ENCODE data around the gene USP3. TPM values are rescaled to one million over a fixed set of nuclear protein-coding genes. Genes with fewer than 3 reads are reported as not detected.
"Not testable (repeated sequence)": the region's sequence is repeated elsewhere in the genome, so short reads cannot be mapped to it uniquely, and the experiment has no call there.

The USP3 gene
- total and polyA plus RNA-seq, 5 donors from 2014 or later: 49.5 to 223 (median 55.7) TPM

GRCh38 chr15:63487758-63488397 lies 16.5 kb upstream of the USP3 start:
- Mint-ChIP-seq H3K4me3 (peak overlapping the region in 1 of 4 donors; percentile 66), H3K27ac (peak overlapping the region in 1 of 3 donors; percentile 61), H3K4me1 (peaks cover 23 to 73% (median 35%) of the 10 kb centered on the region in 4 donors)
- not testable (repeated sequence) for H3K9me3 Mint-ChIP-seq; H3K36me3 Mint-ChIP-seq; H3K27ac ChIP-seq (ENCODE audit: insufficient read depth, low read length, poor library complexity, severe bottlenecking); H3K9me3 ChIP-seq (ENCODE audit: control insufficient read depth in 2 of 2, low read length in 2 of 2); H3K27me3 ChIP-seq (ENCODE audit: control insufficient read depth, insufficient read depth, low read length); DNase-seq; H3K4me3 ChIP-seq (ENCODE audit: low read depth, low read length); H3K36me3 ChIP-seq (ENCODE audit: control insufficient read depth, insufficient read depth, low read length); H3K27me3 Mint-ChIP-seq; ATAC-seq (ENCODE audit: low read depth in 2 of 2)
- peaks cover 39% of the 10 kb centered on the region for H3K4me1 ChIP-seq (ENCODE audit: control insufficient read depth, insufficient read depth, low read length, poor library complexity, severe bottlenecking)

- no peaks in the 10 kb centered on the region for H3K36me3 Mint-ChIP-seq
- ATAC-seq (ENCODE audit: low read depth in 2 of 2) (no peak), DNase-seq (no peak)
- no peak overlapping the region for H3K27ac ChIP-seq (ENCODE audit: insufficient read depth, low read length, poor library complexity, severe bottlenecking)
- no peaks in the 10 kb centered on the region for H3K9me3 ChIP-seq (ENCODE audit: control insufficient read depth in 2 of 2, low read length in 2 of 2)
- no peaks in the 10 kb centered on the region for H3K27me3 Mint-ChIP-seq
- peaks cover 0 to 1% (median 0%) of the 10 kb centered on the region in 7 donors for H3K9me3 Mint-ChIP-seq
- H3K4me1 ChIP-seq (ENCODE audit: control insufficient read depth, insufficient read depth, low read length, poor library complexity, severe bottlenecking): peaks cover 33% of the 10 kb centered on the region
- H3K36me3 ChIP-seq (ENCODE audit: control insufficient read depth, insufficient read depth, low read length): no peaks in the 10 kb centered on the region
- no peak overlapping the region for H3K4me3 Mint-ChIP-seq
- H3K27ac Mint-ChIP-seq: peak overlapping the region in 1 of 3 donors; percentile 48
- peaks cover 23 to 74% (median 37%) of the 10 kb centered on the region in 4 donors for H3K4me1 Mint-ChIP-seq
- H3K4me3 ChIP-seq (ENCODE audit: low read depth, low read length): no peak overlapping the region
- H3K27me3 ChIP-seq (ENCODE audit: control insufficient read depth, insufficient read depth, low read length): no peaks in the 10 kb centered on the region
These were observed 15.9 kb upstream of the USP3 start for GRCh38 chr15:63488398-63488960.

- Histone ChIP-seq H3K9me3 (ENCODE audit: control insufficient read depth in 2 of 2, low read length in 2 of 2) (no peaks in the 10 kb centered on the region), H3K4me3 (ENCODE audit: low read depth, low read length) (no peak overlapping the region), H3K27ac (ENCODE audit: insufficient read depth, low read length, poor library complexity, severe bottlenecking) (no peak overlapping the region), H3K4me1 (ENCODE audit: control insufficient read depth, insufficient read depth, low read length, poor library complexity, severe bottlenecking) (peaks cover 26% of the 10 kb centered on the region), H3K27me3 (ENCODE audit: control insufficient read depth, insufficient read depth, low read length) (no peaks in the 10 kb centered on the region), H3K36me3 (ENCODE audit: control insufficient read depth, insufficient read depth, low read length) (no peaks in the 10 kb centered on the region)
- H3K36me3 Mint-ChIP-seq: no peaks in the 10 kb centered on the region
- H3K9me3 Mint-ChIP-seq: peaks cover 0 to 1% (median 0%) of the 10 kb centered on the region in 7 donors
- H3K4me1 Mint-ChIP-seq: peaks cover 17 to 73% (median 35%) of the 10 kb centered on the region in 4 donors
- H3K27ac Mint-ChIP-seq: no peak overlapping the region
- H3K27me3 Mint-ChIP-seq: no peaks in the 10 kb centered on the region
- ATAC-seq (ENCODE audit: low read depth in 2 of 2) (no peak), DNase-seq (no peak)
- no peak overlapping the region for H3K4me3 Mint-ChIP-seq
These were observed 15.0 kb upstream of the USP3 start for GRCh38 chr15:63489352-63489751.

- ATAC-seq (ENCODE audit: low read depth in 2 of 2) (no peak), DNase-seq (no peak)
- Mint-ChIP-seq H3K4me1 (peaks cover 17 to 64% (median 37%) of the 10 kb centered on the region in 4 donors), H3K9me3 (peaks cover 0 to 1% (median 0%) of the 10 kb centered on the region in 7 donors), H3K36me3 (no peaks in the 10 kb centered on the region), H3K27ac (peak overlapping the region in 2 of 3 donors; percentile 7 to 84), H3K4me3 (peak overlapping the region in 1 of 4 donors; percentile 39), H3K27me3 (no peaks in the 10 kb centered on the region)
- Histone ChIP-seq H3K36me3 (ENCODE audit: control insufficient read depth, insufficient read depth, low read length) (no peaks in the 10 kb centered on the region), H3K4me1 (ENCODE audit: control insufficient read depth, insufficient read depth, low read length, poor library complexity, severe bottlenecking) (peaks cover 27% of the 10 kb centered on the region), H3K9me3 (ENCODE audit: control insufficient read depth in 2 of 2, low read length in 2 of 2) (no peaks in the 10 kb centered on the region), H3K4me3 (ENCODE audit: low read depth, low read length) (no peak overlapping the region), H3K27ac (ENCODE audit: insufficient read depth, low read length, poor library complexity, severe bottlenecking) (no peak overlapping the region), H3K27me3 (ENCODE audit: control insufficient read depth, insufficient read depth, low read length) (no peaks in the 10 kb centered on the region)
These were observed 13.9 kb upstream of the USP3 start for GRCh38 chr15:63490345-63491034.

- Mint-ChIP-seq H3K36me3 (no peaks in the 10 kb centered on the region), H3K9me3 (peaks cover 0 to 1% (median 0%) of the 10 kb centered on the region in 7 donors), H3K27ac (peak overlapping the region; percentile 32 to 52 (median 52)), H3K4me1 (peaks cover 16 to 56% (median 37%) of the 10 kb centered on the region in 4 donors), H3K4me3 (peak overlapping the region in 1 of 4 donors; percentile 27), H3K27me3 (no peaks in the 10 kb centered on the region)
- H3K36me3 ChIP-seq (ENCODE audit: control insufficient read depth, insufficient read depth, low read length): no peaks in the 10 kb centered on the region
- no peak overlapping the region for H3K27ac ChIP-seq (ENCODE audit: insufficient read depth, low read length, poor library complexity, severe bottlenecking)
- DNase-seq (no peak), ATAC-seq (ENCODE audit: low read depth in 2 of 2) (no peak)
- no peak overlapping the region for H3K4me3 ChIP-seq (ENCODE audit: low read depth, low read length)
- H3K9me3 ChIP-seq (ENCODE audit: control insufficient read depth in 2 of 2, low read length in 2 of 2): no peaks in the 10 kb centered on the region
- no peaks in the 10 kb centered on the region for H3K27me3 ChIP-seq (ENCODE audit: control insufficient read depth, insufficient read depth, low read length)
- H3K4me1 ChIP-seq (ENCODE audit: control insufficient read depth, insufficient read depth, low read length, poor library complexity, severe bottlenecking): peaks cover 30% of the 10 kb centered on the region
These were observed 13.1 kb upstream of the USP3 start for GRCh38 chr15:63491116-63491827.

- H3K27me3 Mint-ChIP-seq: no peaks in the 10 kb centered on the region
- H3K27ac ChIP-seq (ENCODE audit: insufficient read depth, low read length, poor library complexity, severe bottlenecking): no peak overlapping the region
- peaks cover 34% of the 10 kb centered on the region for H3K4me1 ChIP-seq (ENCODE audit: control insufficient read depth, insufficient read depth, low read length, poor library complexity, severe bottlenecking)
- DNase-seq: no peak
- H3K36me3 ChIP-seq (ENCODE audit: control insufficient read depth, insufficient read depth, low read length): no peaks in the 10 kb centered on the region
- ATAC-seq (ENCODE audit: low read depth in 2 of 2): no peak
- no peak overlapping the region for H3K27ac Mint-ChIP-seq
- peaks cover 11 to 50% (median 35%) of the 10 kb centered on the region in 4 donors for H3K4me1 Mint-ChIP-seq
- H3K27me3 ChIP-seq (ENCODE audit: control insufficient read depth, insufficient read depth, low read length): no peaks in the 10 kb centered on the region
- peaks cover 0 to 1% (median 0%) of the 10 kb centered on the region in 7 donors for H3K9me3 Mint-ChIP-seq
- H3K4me3 Mint-ChIP-seq: no peak overlapping the region
- no peaks in the 10 kb centered on the region for H3K9me3 ChIP-seq (ENCODE audit: control insufficient read depth in 2 of 2, low read length in 2 of 2)
- no peak overlapping the region for H3K4me3 ChIP-seq (ENCODE audit: low read depth, low read length)
- H3K36me3 Mint-ChIP-seq: no peaks in the 10 kb centered on the region
These were observed 12.4 kb upstream of the USP3 start for GRCh38 chr15:63491979-63492378.

- no peaks in the 10 kb centered on the region for H3K27me3 Mint-ChIP-seq
- Histone ChIP-seq H3K4me1 (ENCODE audit: control insufficient read depth, insufficient read depth, low read length, poor library complexity, severe bottlenecking) (peaks cover 34% of the 10 kb centered on the region), H3K27me3 (ENCODE audit: control insufficient read depth, insufficient read depth, low read length) (no peaks in the 10 kb centered on the region)
These were observed 11.8 kb upstream of the USP3 start for GRCh38 chr15:63492541-63493077.

More at GRCh38 chr15:63492541-63493077, 11.8 kb upstream of the USP3 start:
- Histone ChIP-seq H3K27ac (ENCODE audit: insufficient read depth, low read length, poor library complexity, severe bottlenecking) (no peak overlapping the region), H3K36me3 (ENCODE audit: control insufficient read depth, insufficient read depth, low read length) (no peaks in the 10 kb centered on the region), H3K4me3 (ENCODE audit: low read depth, low read length) (no peak overlapping the region), H3K9me3 (ENCODE audit: control insufficient read depth in 2 of 2, low read length in 2 of 2) (no peaks in the 10 kb centered on the region)
- no peak for DNase-seq
- peaks cover 0 to 1% (median 0%) of the 10 kb centered on the region in 7 donors for H3K9me3 Mint-ChIP-seq
- ATAC-seq (ENCODE audit: low read depth in 2 of 2): no peak
- H3K4me3 Mint-ChIP-seq: peak overlapping the region in 1 of 4 donors; percentile 29
- H3K36me3 Mint-ChIP-seq: no peaks in the 10 kb centered on the region
- peak overlapping the region in 2 of 3 donors; percentile 70 to 85 for H3K27ac Mint-ChIP-seq
- H3K4me1 Mint-ChIP-seq: peaks cover 6 to 45% (median 33%) of the 10 kb centered on the region in 4 donors
